Measurements from ENCODE around the gene ANKRD16.

The ANKRD16 gene

DNA sequence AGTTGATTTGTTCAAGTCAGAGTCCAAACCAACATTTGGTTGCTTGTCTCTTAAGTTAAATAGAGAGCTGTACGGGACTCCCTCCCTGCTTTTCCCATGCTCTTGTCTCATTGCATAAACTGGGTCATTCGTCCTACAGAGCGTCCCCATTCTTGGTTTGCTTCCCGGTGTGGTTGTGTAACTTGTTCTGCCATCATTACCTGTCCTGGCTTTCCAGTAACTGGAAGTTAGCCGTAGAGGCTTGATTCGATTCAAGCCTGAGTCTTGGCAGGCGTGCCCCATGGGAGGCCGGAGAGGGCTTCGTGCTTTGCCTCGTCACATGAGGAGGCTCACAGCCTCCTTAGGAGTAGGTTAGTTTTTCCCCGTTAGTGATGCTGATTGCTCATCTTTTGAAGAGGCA, 40.6 kb upstream of the ANKRD16 start:
- Histone ChIP-seq H3F3A (ENCODE audit: insufficient read depth) (no peaks in the 10 kb centered on the region), H3K27ac (ENCODE audit: low read depth, low read length) (no peak overlapping the region), H3K9me2 (replicated peaks; ENCODE audit: insufficient read depth, low read length) (no peaks in the 10 kb centered on the region), H3K4me3 (ENCODE audit: insufficient read depth, low read length, poor library complexity, severe bottlenecking) (no peak overlapping the region), H3K9ac (ENCODE audit: low read length) (no peak overlapping the region), H3K79me2 (ENCODE audit: insufficient read depth, low read length) (no peaks in the 10 kb centered on the region), H3K9me3 (ENCODE audit: insufficient read depth, low read length) (no peaks in the 10 kb centered on the region), H3K27me3 (ENCODE audit: low read length) (no peaks in the 10 kb centered on the region), H2AFZ (ENCODE audit: low read depth, low read length, severe bottlenecking) (no peak overlapping the region), H3K36me3 (ENCODE audit: low read length) (peaks cover 5% of the 10 kb centered on the region; the same call in 1 of the 2 replicates), H4K20me1 (ENCODE audit: low read depth, low read length) (no peaks in the 10 kb centered on the region), H3K4me2 (ENCODE audit: low read depth, low read length, poor library complexity, severe bottlenecking) (no peak overlapping the region)
- TF ChIP-seq EZH2phosphoT487 (conservative IDR thresholded peaks at IDR 0.05; ENCODE audit: low read length) = no peak
- TF ChIP-seq, protein P1, sequence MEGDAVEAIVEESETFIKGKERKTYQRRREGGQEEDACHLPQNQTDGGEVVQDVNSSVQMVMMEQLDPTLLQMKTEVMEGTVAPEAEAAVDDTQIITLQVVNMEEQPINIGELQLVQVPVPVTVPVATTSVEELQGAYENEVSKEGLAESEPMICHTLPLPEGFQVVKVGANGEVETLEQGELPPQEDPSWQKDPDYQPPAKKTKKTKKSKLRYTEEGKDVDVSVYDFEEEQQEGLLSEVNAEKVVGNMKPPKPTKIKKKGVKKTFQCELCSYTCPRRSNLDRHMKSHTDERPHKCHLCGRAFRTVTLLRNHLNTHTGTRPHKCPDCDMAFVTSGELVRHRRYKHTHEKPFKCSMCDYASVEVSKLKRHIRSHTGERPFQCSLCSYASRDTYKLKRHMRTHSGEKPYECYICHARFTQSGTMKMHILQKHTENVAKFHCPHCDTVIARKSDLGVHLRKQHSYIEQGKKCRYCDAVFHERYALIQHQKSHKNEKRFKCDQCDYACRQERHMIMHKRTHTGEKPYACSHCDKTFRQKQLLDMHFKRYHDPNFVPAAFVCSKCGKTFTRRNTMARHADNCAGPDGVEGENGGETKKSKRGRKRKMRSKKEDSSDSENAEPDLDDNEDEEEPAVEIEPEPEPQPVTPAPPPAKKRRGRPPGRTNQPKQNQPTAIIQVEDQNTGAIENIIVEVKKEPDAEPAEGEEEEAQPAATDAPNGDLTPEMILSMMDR (IDR thresholded peaks at IDR 0.05; ENCODE audit: insufficient read depth, low read length, poor library complexity, severe bottlenecking) = no peak

- Histone ChIP-seq H3K4me2 (ENCODE audit: low read depth, low read length, poor library complexity, severe bottlenecking) (no peak overlapping the region), H3K36me3 (ENCODE audit: low read length) (peaks cover 5% of the 10 kb centered on the region; the same call in 1 of the 2 replicates), H4K20me1 (ENCODE audit: low read depth, low read length) (no peaks in the 10 kb centered on the region), H3K27ac (ENCODE audit: low read depth, low read length) (no peak overlapping the region), H3K9ac (ENCODE audit: low read length) (no peak overlapping the region), H3K27me3 (ENCODE audit: low read length) (no peaks in the 10 kb centered on the region), H2AFZ (ENCODE audit: low read depth, low read length, severe bottlenecking) (no peak overlapping the region), H3K4me3 (ENCODE audit: insufficient read depth, low read length, poor library complexity, severe bottlenecking) (no peak overlapping the region), H3F3A (ENCODE audit: insufficient read depth) (no peaks in the 10 kb centered on the region), H3K9me2 (replicated peaks; ENCODE audit: insufficient read depth, low read length) (no peaks in the 10 kb centered on the region), H3K79me2 (ENCODE audit: insufficient read depth, low read length) (no peaks in the 10 kb centered on the region), H3K9me3 (ENCODE audit: insufficient read depth, low read length) (no peaks in the 10 kb centered on the region)
- TF ChIP-seq, protein P1 (IDR thresholded peaks at IDR 0.05; ENCODE audit: insufficient read depth, low read length, poor library complexity, severe bottlenecking) = no peak
- TF ChIP-seq EZH2phosphoT487 (conservative IDR thresholded peaks at IDR 0.05; ENCODE audit: low read length) = no peak
Observed at GRCh38 chr10:5929442-5929841, 39.7 kb upstream of the ANKRD16 start.

GRCh38 chr10:5927306-5927705, 37.6 kb upstream of the ANKRD16 start:
- H2AFZ ChIP-seq (ENCODE audit: low read depth, low read length, severe bottlenecking) = no peak overlapping the region
- no peaks in the 10 kb centered on the region for H3K9me3 ChIP-seq (ENCODE audit: insufficient read depth, low read length)
- H3K4me3 ChIP-seq (ENCODE audit: insufficient read depth, low read length, poor library complexity, severe bottlenecking) = no peak overlapping the region
- H3F3A ChIP-seq (ENCODE audit: insufficient read depth) = no peaks in the 10 kb centered on the region
- H3K27me3 ChIP-seq (ENCODE audit: low read length) = no peaks in the 10 kb centered on the region
- no peak overlapping the region for H3K27ac ChIP-seq (ENCODE audit: low read depth, low read length)
- H3K9ac ChIP-seq (ENCODE audit: low read length) = no peak overlapping the region
- no peaks in the 10 kb centered on the region for H4K20me1 ChIP-seq (ENCODE audit: low read depth, low read length)
- no peaks in the 10 kb centered on the region for H3K79me2 ChIP-seq (ENCODE audit: insufficient read depth, low read length)
- H3K36me3 ChIP-seq (ENCODE audit: low read length) = peaks cover 5% of the 10 kb centered on the region; the same call in 1 of the 2 replicates
- H3K4me2 ChIP-seq (ENCODE audit: low read depth, low read length, poor library complexity, severe bottlenecking) = no peak overlapping the region
- TF ChIP-seq, protein P1 (IDR thresholded peaks at IDR 0.05; ENCODE audit: insufficient read depth, low read length, poor library complexity, severe bottlenecking) = no peak
- TF ChIP-seq EZH2phosphoT487 (conservative IDR thresholded peaks at IDR 0.05; ENCODE audit: low read length) = no peak
- H3K9me2 ChIP-seq (replicated peaks; ENCODE audit: insufficient read depth, low read length) = no peaks in the 10 kb centered on the region
